ENCODE measurements around the gene ADIPOR1.

DNA sequence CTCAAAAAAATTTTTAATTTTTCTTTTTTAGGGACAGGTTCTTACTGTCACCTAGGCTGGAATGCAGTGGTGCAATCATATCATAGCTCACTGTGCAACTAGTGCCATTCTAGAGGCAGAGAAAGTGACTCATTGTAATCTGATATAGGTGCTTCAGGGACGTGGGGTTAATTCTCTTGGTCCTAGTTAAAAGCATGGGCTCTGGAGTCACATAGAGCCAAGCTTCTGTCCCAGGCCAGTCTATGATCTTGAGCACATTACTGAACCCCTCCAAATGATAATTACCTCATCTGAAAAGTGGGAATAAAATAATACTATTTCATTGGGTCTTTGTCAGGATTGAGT lies 1.1 kb upstream of the ADIPOR1 start:
- TF ChIP-seq EZH2phosphoT487 (IDR thresholded peaks at IDR 0.05; ENCODE audit: insufficient read depth, low read depth) (no peak), EZH2 (IDR thresholded peaks at IDR 0.05; ENCODE audit: insufficient read depth, poor library complexity, severe bottlenecking) (no peak)

Data from GM23248 (cell line).